A549 (cell line): ENCODE results near the gene VWA8. TPM values are rescaled to one million over a fixed set of nuclear protein-coding genes. Genes with fewer than 3 reads are reported as not detected.

Experiments used
- ATAC-seq, 2 experiments: fragments of 200-7000 bp in 1 of 2; fragments of >200 bp in 1 of 2; cut with Nextera tagmentation in 1 of 2; cut with Tn5 transposase in 1 of 2; 3 replicates each; pipeline versions ENCODE4 v1.8.0 to v1.9.1; 2018 to 2020; ENCODE audit warnings: mild to moderate bottlenecking in 1 of 2, moderate library complexity in 1 of 2
- CTCF ChIA-PET: fragments of 300-600 bp; sonication (Branson Sonifier 250); formaldehyde crosslinking; extraction: SDS; loops from one replicate; lab custom pipeline; 2021; ENCODE audit warnings: antibody characterized with exemption, inconsistent platforms; lab: Yijun Ruan, JAX
- POLR2A ChIA-PET: fragments of 350-600 bp; formaldehyde crosslinking; extraction: SDS; loops from one replicate; lab custom pipeline; 2021; ENCODE audit warnings: antibody characterized with exemption, inconsistent platforms; lab: Yijun Ruan, JAX
- DNase-seq, 2 experiments: peaks; one replicate each; pipeline versions ENCODE4 v3.0.0 to v3.0.0-alpha.2; 2011 to 2016; ENCODE audit warnings: low read depth in 1 of 2, low spot score in 1 of 2
- FAIRE-seq: peaks from 2 replicates; lab custom pipeline; 2011; peaks lifted over from hg19 to GRCh38; lab: Jason Lieb, UNC
- H3K27ac ChIP-seq, 2 experiments: fragments of >200 bp; sonication (Bioruptor Twin); formaldehyde crosslinking; 3 replicates each; pipeline ENCODE4 v1.5.1; 2016 to 2017
- H3K4me1 ChIP-seq: fragments of >200 bp; sonication (Bioruptor Twin); formaldehyde crosslinking; 3 replicates; pipeline ENCODE4 v1.6.1; 2016
- H3K4me2 ChIP-seq: fragments of >200 bp; sonication (Bioruptor Twin); formaldehyde crosslinking; 3 replicates; pipeline ENCODE4 v1.6.1; 2016
- H3K4me3 ChIP-seq: fragments of >200 bp; sonication (Bioruptor Twin); formaldehyde crosslinking; 3 replicates; pipeline ENCODE4 v1.5.1; 2016
- H3K9me3 ChIP-seq: fragments of >200 bp; sonication (Bioruptor Twin); formaldehyde crosslinking; 3 replicates; pipeline ENCODE4 v1.6.1; 2016
- BCL3 ChIP-seq: fragments of >200 bp; sonication (Bioruptor Twin); formaldehyde crosslinking; IDR thresholded peaks from 3 replicates; pipeline ENCODE4 v1.6.1; 2016
- BHLHE40 ChIP-seq: IDR thresholded peaks from 2 replicates; pipeline ENCODE4 v1.6.1; 2012; ENCODE audit warnings: low read depth, low read length, inconsistent platforms
- CBX2 ChIP-seq: fragments of 200-600 bp; sonication (generic); IDR thresholded peaks from 2 replicates; pipeline ENCODE4 v1.6.1; 2016; ENCODE audit warnings: low read depth, mild to moderate bottlenecking, borderline replicate concordance
- CEBPB ChIP-seq, 2 experiments: fragments of >200 bp in 1 of 2; sonication (Bioruptor Twin) in 1 of 2; formaldehyde crosslinking in 1 of 2; IDR thresholded peaks; 2 replicates each; pipeline ENCODE4 v1.6.1; 2012 to 2016
- CHD2 ChIP-seq: fragments of 150-350 bp; IDR thresholded peaks from 2 replicates; pipeline ENCODE4 v1.6.1; 2014; ENCODE audit warnings: low read length; ENCODE audit not compliant: partially characterized antibody
- CTCF ChIP-seq: fragments of >200 bp; sonication (Bioruptor Twin); formaldehyde crosslinking; IDR thresholded peaks from 3 replicates; pipeline ENCODE4 v1.5.1; 2016
- GATA3 ChIP-seq: IDR thresholded peaks from 2 replicates; pipeline ENCODE4 v1.6.1; 2012; ENCODE audit warnings: borderline replicate concordance
- HES2 ChIP-seq: fragments of >200 bp; sonication (Bioruptor Twin); formaldehyde crosslinking; IDR thresholded peaks from 2 replicates; pipeline ENCODE4 v1.6.1; 2016
- HOXB13 ChIP-seq: fragments of 250-450 bp; sonication (Bioruptor Pico); IDR thresholded peaks from 2 replicates; pipeline ENCODE4 v1.5.0; 2020; ENCODE audit warnings: low read depth, mild to moderate bottlenecking, moderate library complexity
- JUN ChIP-seq, 2 experiments: fragments of >200 bp; sonication (Bioruptor Twin); formaldehyde crosslinking; IDR thresholded peaks; 2 replicates in 1 of 2; 3 replicates in 1 of 2; pipeline ENCODE4 v1.6.1; 2016 to 2017
- KDM5A ChIP-seq: fragments of 200-600 bp; sonication (generic); IDR thresholded peaks from 2 replicates; pipeline ENCODE4 v1.6.1; 2016; ENCODE audit warnings: antibody characterized with exemption, mild to moderate bottlenecking
- MAX ChIP-seq: IDR thresholded peaks from 2 replicates; pipeline ENCODE4 v1.6.1; 2012
- MAZ ChIP-seq: fragments of 150-350 bp; IDR thresholded peaks from 2 replicates; pipeline ENCODE4 v1.6.1; 2014; ENCODE audit warnings: antibody characterized with exemption, low read depth, low read length, borderline replicate concordance
- NPAS2 ChIP-seq: fragments of 250-450 bp; sonication (Bioruptor Pico); IDR thresholded peaks from 2 replicates; pipeline ENCODE4 v1.8.0; 2022; ENCODE audit warnings: mild to moderate bottlenecking, moderate library complexity, borderline replicate concordance
- POLR2AphosphoS2 ChIP-seq: conservative IDR thresholded peaks from 2 replicates; pipeline ENCODE4 v1.6.1; 2012; ENCODE audit warnings: low read length, improper control_type of control experiment, inconsistent platforms
- RARB ChIP-seq: fragments of 250-450 bp; sonication (Bioruptor Pico); IDR thresholded peaks from 2 replicates; pipeline ENCODE4 v1.8.0; 2021; ENCODE audit warnings: mild to moderate bottlenecking, moderate library complexity
- RCOR1 ChIP-seq: fragments of 150-350 bp; IDR thresholded peaks from 2 replicates; pipeline ENCODE4 v1.6.1; 2014; ENCODE audit warnings: antibody characterized with exemption, low read length, low read depth
- SREBF2 ChIP-seq: fragments of 450-650 bp; IDR thresholded peaks from 2 replicates; pipeline ENCODE4 v1.6.1; 2014; ENCODE audit warnings: mild to moderate bottlenecking, moderate library complexity
- TFCP2L1 ChIP-seq: fragments of 250-450 bp; sonication (Bioruptor Pico); IDR thresholded peaks from 2 replicates; pipeline ENCODE4 v1.5.0; 2021; ENCODE audit warnings: mild to moderate bottlenecking
- TP53 ChIP-seq: fragments of 250-450 bp; sonication (Bioruptor Pico); IDR thresholded peaks from 2 replicates; pipeline ENCODE4 v1.5.0; 2021; ENCODE audit warnings: mild to moderate bottlenecking, moderate library complexity
- ZFP36 ChIP-seq: fragments of 450-650 bp; IDR thresholded peaks from 2 replicates; pipeline ENCODE4 v1.6.1; 2014; ENCODE audit warnings: borderline replicate concordance; ENCODE audit not compliant: partially characterized antibody
- ZSCAN20 ChIP-seq: fragments of 250-450 bp; sonication (Bioruptor Pico); IDR thresholded peaks from 2 replicates; pipeline ENCODE4 v1.8.0; 2022; ENCODE audit warnings: mild to moderate bottlenecking, moderate library complexity
- WGBS: methylation state at CpG from one replicate; pipeline ENCODE4 v1.1.6; 2017; ENCODE audit errors: missing lambda C conversion rate; 5-methylcytosine and 5-hydroxymethylcytosine counted together
- polyA plus RNA-seq, 4 experiments: library from polyadenylated mRNA; depleted of rRNA in 3 of 4; stranded (reverse); fragments of >200 nt; fragmentation: RNase III in 1 of 4; extraction: RNeasy Plus Mini Kit Qiagen cat#74134 plus additional on column Dnase treatment in 1 of 4; gene quantifications; 2 replicates in 3 of 4; 3 replicates in 1 of 4; pipeline ENCODE4 v1.2.3, GENCODE V29; 2011 to 2017

VWA8 gene
- polyA plus RNA-seq, 2 of the 4 experiments (the other 2 are of a cell fraction): 6.4 to 15.3 TPM

GRCh38 chr13:41756198-41756880 lies 204.6 kb downstream of the VWA8 start:
- TF ChIP-seq CTCF (no peak), KDM5A (no peak), ZFP36 (no peak)
- no peak for DNase-seq
- ChIA-PET POLR2A (no interaction called here), CTCF (no interaction called here)
- no peak for ATAC-seq
- no peak for FAIRE-seq
- no peak overlapping the region for H3K4me2 ChIP-seq
- no peaks in the 10 kb centered on the region for H3K4me1 ChIP-seq
- no peaks in the 10 kb centered on the region for H3K9me3 ChIP-seq
- H3K27ac ChIP-seq: no peak overlapping the region
- WGBS: 95% methylated on average over 1 of the region's 1 CpG
- H3K4me3 ChIP-seq: no peak overlapping the region

GRCh38 chr13:41751734-41752445 lies 209.0 kb downstream of the VWA8 start:
- ChIA-PET CTCF (no interaction called here), POLR2A (no interaction called here)
- DNase-seq: peak in 1 of 2 experiments; percentile 10
- H3K4me1 ChIP-seq: no peaks in the 10 kb centered on the region
- WGBS: 95% methylated on average over 3 of the region's 3 CpGs
- no peak overlapping the region for H3K4me3 ChIP-seq
- H3K4me2 ChIP-seq: no peak overlapping the region
- no peak overlapping the region for H3K27ac ChIP-seq
- FAIRE-seq: no peak
- ATAC-seq: no peak
- no peak for TF ChIP-seq GATA3
- TF ChIP-seq POLR2AphosphoS2: no peak
- no peak for TF ChIP-seq TP53 (CRISPR knock-in tag)
- no peak for TF ChIP-seq MAZ
- no peak for TF ChIP-seq HES2
- no peak for TF ChIP-seq MAX
- no peak for TF ChIP-seq ZFP36
- TF ChIP-seq BHLHE40: no peak
- no peak for TF ChIP-seq SREBF2
- TF ChIP-seq HOXB13 (CRISPR knock-in tag): no peak
- TF ChIP-seq JUN (IDR thresholded peaks at IDR 0.05): no peak
- TF ChIP-seq CBX2: no peak
- no peak for TF ChIP-seq CEBPB (IDR thresholded peaks at IDR 0.05)
- no peak for TF ChIP-seq NPAS2
- TF ChIP-seq RARB (CRISPR knock-in tag): no peak
- TF ChIP-seq TFCP2L1 (CRISPR knock-in tag): no peak
- TF ChIP-seq BCL3: no peak
- TF ChIP-seq, all 56 proteins: peak for 0
- H3K9me3 ChIP-seq: no peaks in the 10 kb centered on the region

- CTCF ChIA-PET: interaction anchor here (0.8 kb wide), 1 partner anchor 80 kb away, joined by 4 read pairs; no protein-coding TSS in a partner anchor
Measured at GRCh38 chr13:41751277-41751676, 209.6 kb downstream of the VWA8 start.

More at GRCh38 chr13:41751277-41751676, 209.6 kb downstream of the VWA8 start:
- ATAC-seq (no peak), DNase-seq (no peak), FAIRE-seq (no peak)
- Histone ChIP-seq H3K4me3 (no peak overlapping the region), H3K9me3 (no peaks in the 10 kb centered on the region), H3K4me2 (no peak overlapping the region), H3K4me1 (no peaks in the 10 kb centered on the region), H3K27ac (no peak overlapping the region)
- POLR2A ChIA-PET: no interaction called here
- TF ChIP-seq ZSCAN20 (CRISPR knock-in tag): no peak
- TF ChIP-seq RCOR1: no peak
- no peak for TF ChIP-seq CHD2
- 96% methylated on average over 2 of the region's 2 CpGs for WGBS
